ENCODE measurements around the gene ZNF710. TPM values are rescaled to one million over a fixed set of nuclear protein-coding genes. Genes with fewer than 3 reads are reported as not detected.
A peak's percentile ranks its signal among the peaks of the same experiment; 100 is the strongest.

Gene ZNF710
- total and polyA plus RNA-seq, 2 of the 13 experiments (the other 11 are each of a cell fraction or from before 2014, with no cell fraction given) = 4.7 to 20.6 TPM

GRCh38 chr15:89963301-89964231 lies 37.6 kb upstream of the ZNF710 start:
- POLR2A ChIA-PET = no interaction called here

GRCh38 chr15:89964232-89964954 lies 36.7 kb upstream of the ZNF710 start:
- ChIA-PET POLR2A (no interaction called here), CTCF (ENCODE audit: low intra/inter-chr PET ratio, low total read pairs) (no interaction called here)
- Histone ChIP-seq H3K27ac (ENCODE audit: extremely low read length, insufficient read depth, low read length) (no peak overlapping the region), H3K4me3 (replicated peaks in 1 of 3; ENCODE audit: insufficient read depth in 1 of 3, low read depth in 2 of 3, low read length in 3 of 3) (no peak overlapping the region), H3K36me3 (replicated peaks in 1 of 2; ENCODE audit: control insufficient read depth in 1 of 2, insufficient read depth in 2 of 2, low read length in 2 of 2) (no peaks in the 10 kb centered on the region), H2AFZ (ENCODE audit: low read length) (no peak overlapping the region), H3K4me1 (ENCODE audit: insufficient read depth, low read length) (no peaks in the 10 kb centered on the region), H4K20me1 (ENCODE audit: insufficient read depth, low read length) (no peaks in the 10 kb centered on the region), H3K4me2 (ENCODE audit: low read depth, low read length) (no peak overlapping the region), H3K27me3 (ENCODE audit: control insufficient read depth in 1 of 2, insufficient read depth in 2 of 2, low read length in 2 of 2) (no peaks in the 10 kb centered on the region; a peak in 2 of 5 replicates), H3K79me2 (ENCODE audit: insufficient read depth, low read length) (no peaks in the 10 kb centered on the region), H3K9me3 (ENCODE audit: low read length) (no peaks in the 10 kb centered on the region), H3K9ac (ENCODE audit: insufficient read depth, low read depth, low read length) (no peak overlapping the region)
- WGBS (ENCODE audit: low lambda C conversion rate) = 35% methylated on average over 3 of the region's 3 CpGs
- in situ Hi-C loops (cut with HindIII; ENCODE audit: extremely low pct_ligation_motif_present, low pct_unique_long_range_greater_than_20kb) (no loop called here), intact Hi-C loops (cut with micrococcal nuclease; ENCODE audit: unreplicated experiment) (no loop called here)
- no peak for DNase-seq (ENCODE audit: low spot score)
- ATAC-seq = no peak
- FAIRE-seq = no peak
- TF ChIP-seq RCOR2 (CRISPR knock-in tag; IDR thresholded peaks at IDR 0.05) (no peak), ZNF17 (CRISPR knock-in tag; IDR thresholded peaks at IDR 0.05) (no peak), ZNF567 (CRISPR knock-in tag; IDR thresholded peaks at IDR 0.05; ENCODE audit: borderline replicate concordance) (no peak), KDM2A (CRISPR knock-in tag; IDR thresholded peaks at IDR 0.05; ENCODE audit: borderline replicate concordance, low read depth) (no peak), RBFOX2 (IDR thresholded peaks at IDR 0.05; ENCODE audit: low read depth, low read length) (no peak), ZNF20 (CRISPR knock-in tag; IDR thresholded peaks at IDR 0.05) (no peak), IRF1 (CRISPR knock-in tag; IDR thresholded peaks at IDR 0.05; ENCODE audit: low read depth) (no peak), MAZ (IDR thresholded peaks at IDR 0.05; ENCODE audit: borderline replicate concordance, low read depth, low read length) (no peak), MAZ (CRISPR knock-in tag; IDR thresholded peaks at IDR 0.05; ENCODE audit: low read depth) (no peak), ZNF180 (CRISPR knock-in tag; IDR thresholded peaks at IDR 0.05; ENCODE audit: borderline replicate concordance, low read depth) (no peak)
- BruUV-seq (replicated peaks) = no TSS peak

More at GRCh38 chr15:89963301-89964231, 37.6 kb upstream of the ZNF710 start:
- Histone ChIP-seq H3K9me3 (ENCODE audit: low read length) (no peaks in the 10 kb centered on the region), H2AFZ (ENCODE audit: low read length) (no peak overlapping the region), H4K20me1 (ENCODE audit: insufficient read depth, low read length) (no peaks in the 10 kb centered on the region), H3K4me3 (replicated peaks in 1 of 3; ENCODE audit: insufficient read depth in 1 of 3, low read depth in 2 of 3, low read length in 3 of 3) (no peak overlapping the region), H3K36me3 (replicated peaks in 1 of 2; ENCODE audit: control insufficient read depth in 1 of 2, insufficient read depth in 2 of 2, low read length in 2 of 2) (no peaks in the 10 kb centered on the region), H3K4me1 (ENCODE audit: insufficient read depth, low read length) (peaks cover 4% of the 10 kb centered on the region), H3K27ac (ENCODE audit: extremely low read length, insufficient read depth, low read length) (no peak overlapping the region), H3K79me2 (ENCODE audit: insufficient read depth, low read length) (no peaks in the 10 kb centered on the region), H3K9ac (ENCODE audit: insufficient read depth, low read depth, low read length) (no peak overlapping the region), H3K27me3 (ENCODE audit: control insufficient read depth in 1 of 2, insufficient read depth in 2 of 2, low read length in 2 of 2) (no peaks in the 10 kb centered on the region; a peak in 2 of 5 replicates), H3K4me2 (ENCODE audit: low read depth, low read length) (no peak overlapping the region)
- in situ Hi-C loops (cut with HindIII; ENCODE audit: extremely low pct_ligation_motif_present, low pct_unique_long_range_greater_than_20kb) (no loop called here), intact Hi-C loops (cut with micrococcal nuclease; ENCODE audit: unreplicated experiment) (no loop called here)
- no TSS peak for BruUV-seq (replicated peaks)
- TF ChIP-seq JDP2 (CRISPR knock-in tag; IDR thresholded peaks at IDR 0.05; ENCODE audit: borderline replicate concordance) (no peak), ZKSCAN1 (IDR thresholded peaks at IDR 0.05; ENCODE audit: low read length) (peak; percentile 61; the same call in 1 of the 2 replicates)
- CTCF ChIA-PET (ENCODE audit: low intra/inter-chr PET ratio, low total read pairs) = no interaction called here
- DNase-seq (ENCODE audit: low spot score) (no peak), FAIRE-seq (no peak), ATAC-seq (no peak)
- WGBS (ENCODE audit: low lambda C conversion rate) = 47% methylated on average over 5 of the region's 11 CpGs

All from HepG2 (cell line).